GM15510 (cell line): ENCODE measurements around the gene ANK3.

ENCODE experiments used
- POLR2A ChIP-seq: IDR thresholded peaks from 3 replicates; pipeline ENCODE4 v1.6.1; 2011; ENCODE audit warnings: borderline replicate concordance; ENCODE audit not compliant: insufficient read length; ENCODE audit errors: extremely low read depth

Gene ANK3

GRCh38 chr10:60139798-60140566, 249.7 kb downstream of the ANK3 start:
- TF ChIP-seq POLR2A, result no peak

GRCh38 chr10:60139290-60139689, 250.4 kb downstream of the ANK3 start:
- TF ChIP-seq POLR2A, result no peak

GRCh38 chr10:60138842-60139241, 250.8 kb downstream of the ANK3 start:
- TF ChIP-seq POLR2A, result no peak

DNA sequence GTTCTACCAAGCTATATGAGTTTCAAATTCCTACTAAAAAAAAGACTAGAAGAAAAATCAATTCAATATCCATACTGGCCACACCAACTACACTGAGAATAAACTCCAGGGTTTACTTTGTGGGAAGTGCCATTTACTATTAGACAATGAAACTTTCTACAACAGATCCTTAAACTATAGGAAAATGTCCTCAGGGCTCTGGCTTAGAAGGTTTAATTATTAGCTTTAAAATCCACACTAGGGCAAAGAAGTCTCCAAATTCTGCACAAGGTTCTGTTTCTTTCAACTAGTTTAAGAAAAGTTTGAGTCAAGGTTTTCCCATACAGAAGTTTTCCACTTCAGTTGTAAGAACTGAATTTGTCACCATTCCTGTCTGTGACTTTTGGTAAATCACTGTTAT, 251.6 kb downstream of the ANK3 start:
- TF ChIP-seq POLR2A, result no peak

GRCh38 chr10:60137292-60137992, 252.2 kb downstream of the ANK3 start:
- no peak for TF ChIP-seq POLR2A

DNA sequence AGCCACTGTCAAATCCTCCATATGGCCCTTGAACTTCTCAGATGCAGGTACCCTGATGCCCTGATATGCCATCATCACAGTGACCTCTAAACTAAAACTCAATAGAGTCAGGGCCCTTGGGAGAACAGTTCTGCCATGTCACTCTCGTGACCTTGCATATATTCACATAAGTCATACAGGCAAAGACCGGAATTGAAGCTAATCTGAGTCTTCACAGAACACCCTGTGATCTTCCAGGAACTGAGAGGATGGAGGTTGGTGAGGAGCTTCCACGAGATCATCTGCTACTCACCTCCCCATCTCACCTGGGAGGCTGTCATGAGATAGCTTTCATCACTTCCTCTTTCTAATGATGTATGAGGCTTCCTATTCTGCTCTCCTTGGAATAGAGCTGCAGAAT, 254.7 kb downstream of the ANK3 start:
- TF ChIP-seq POLR2A, result no peak

GRCh38 chr10:60134548-60134947, 255.1 kb downstream of the ANK3 start:
- TF ChIP-seq POLR2A, result no peak

GRCh38 chr10:60130130-60130579, 259.5 kb downstream of the ANK3 start:
- no peak for TF ChIP-seq POLR2A

- no peak for TF ChIP-seq POLR2A
Measured at GRCh38 chr10:60125895-60126294, 263.8 kb downstream of the ANK3 start.

- no peak for TF ChIP-seq POLR2A
Measured at GRCh38 chr10:60124536-60124935, 265.1 kb downstream of the ANK3 start.

- no peak for TF ChIP-seq POLR2A
Measured at GRCh38 chr10:60123668-60124067, 266.0 kb downstream of the ANK3 start.

DNA sequence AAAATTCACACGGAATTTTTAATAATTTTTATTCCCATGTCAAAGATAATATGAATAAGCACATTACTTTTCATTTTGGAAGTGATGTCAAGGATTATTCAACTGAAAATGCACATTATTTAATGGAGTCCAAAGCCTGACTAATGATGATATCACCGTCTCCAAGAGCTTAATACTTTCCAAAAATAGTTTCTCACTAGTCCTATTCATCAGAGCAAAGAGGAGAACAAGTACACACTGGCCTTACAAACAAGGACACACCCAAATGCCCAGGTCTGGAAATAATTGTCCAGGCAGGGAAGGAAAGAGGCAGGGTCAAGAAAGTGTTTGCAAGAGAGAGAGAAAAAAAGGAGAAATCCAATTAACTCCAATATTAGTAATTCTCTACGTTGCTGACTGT, 266.5 kb downstream of the ANK3 start:
- no peak for TF ChIP-seq POLR2A

DNA sequence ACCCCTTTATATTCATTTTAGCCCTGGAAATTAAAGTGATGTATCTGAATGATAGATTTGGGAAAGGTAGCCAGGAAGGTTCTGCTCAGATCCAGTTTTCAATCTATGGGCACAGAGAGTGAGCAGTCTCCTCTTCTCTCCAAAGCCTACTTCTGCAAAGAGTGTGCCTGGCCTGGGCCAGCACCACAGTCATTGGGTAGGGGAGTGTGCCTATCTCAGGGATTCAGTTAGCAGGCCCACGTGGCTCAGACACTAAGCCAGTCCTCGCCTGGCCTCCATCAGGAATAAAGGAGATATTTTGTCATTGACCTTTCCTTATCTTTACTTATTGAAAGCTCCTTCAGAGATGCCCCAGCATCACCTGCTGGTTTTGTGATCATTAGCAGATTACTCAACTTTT, 267.5 kb downstream of the ANK3 start:
- no peak for TF ChIP-seq POLR2A

DNA sequence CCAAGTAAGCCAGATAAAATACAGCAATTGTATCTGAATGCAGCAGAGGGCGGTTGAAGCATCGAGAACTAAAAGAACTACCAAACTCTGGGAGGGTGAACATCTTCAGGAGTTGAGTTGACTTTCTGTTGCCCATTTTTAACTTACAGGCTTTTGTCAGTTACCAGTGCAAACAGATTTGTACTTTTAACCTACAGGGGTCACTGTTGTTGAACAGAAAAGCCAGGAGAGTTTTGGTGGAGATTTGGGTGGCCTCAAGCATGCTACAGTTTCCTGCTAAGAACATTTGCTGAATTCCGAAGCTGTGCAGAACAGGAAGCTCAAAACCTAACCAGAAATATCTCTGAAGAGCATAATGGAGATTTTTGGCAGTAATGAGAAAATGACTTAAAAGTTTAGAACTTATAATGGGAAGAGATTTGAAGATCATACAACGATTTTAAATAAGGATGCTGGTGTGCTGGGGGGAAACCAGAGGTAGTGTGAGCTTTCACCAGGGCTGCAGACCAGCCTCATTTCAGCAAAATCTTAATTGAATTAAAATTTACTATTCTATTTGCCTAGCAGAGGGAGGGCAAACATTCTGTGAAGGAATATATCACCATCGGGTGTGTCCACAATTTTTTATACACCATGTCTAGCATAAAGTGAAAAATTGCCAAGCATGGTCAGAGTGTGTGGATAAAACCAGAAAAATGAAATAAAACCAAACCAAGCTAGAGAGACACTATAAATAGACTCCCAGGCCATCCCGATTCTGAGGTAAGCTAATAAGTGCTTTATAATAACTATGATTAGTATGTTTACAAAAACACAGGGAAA, 274.7 kb downstream of the ANK3 start:
- TF ChIP-seq POLR2A, result no peak

DNA sequence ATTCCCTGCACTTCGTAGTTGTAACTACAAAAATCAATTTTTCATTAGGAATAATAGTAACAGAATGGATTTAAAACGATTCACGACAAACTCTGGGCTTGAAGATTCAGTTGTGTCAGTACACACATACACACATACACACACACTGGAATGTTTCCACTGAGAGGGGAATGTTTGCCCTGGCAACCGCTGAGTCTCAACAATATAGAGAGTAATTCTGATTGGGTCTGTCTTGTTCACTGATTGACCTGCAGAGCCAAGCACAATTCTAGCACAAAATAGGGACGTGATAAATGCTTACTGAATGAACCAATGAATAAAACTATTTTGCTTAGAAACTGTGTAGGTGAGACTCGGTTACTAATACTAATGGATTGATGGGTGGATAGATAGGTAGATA, 278.9 kb downstream of the ANK3 start:
- TF ChIP-seq POLR2A, result no peak
